Trophoblast cell (in vitro differentiated cells and primary cell): ENCODE data around the gene ART1.

Experiments
- DNase-seq, 2 donors: peaks; one replicate each; pipeline ENCODE4 v3.0.0-alpha.2; 2016
- H2AFZ ChIP-seq: 2 replicates; pipeline ENCODE4 v1.6.1; 2013; ENCODE audit warnings: low read length, moderate library complexity, mild to moderate bottlenecking; ENCODE audit not compliant: insufficient read depth, poor library complexity
- H2AK5ac ChIP-seq: 2 replicates; pipeline ENCODE4 v1.6.1; 2013; ENCODE audit warnings: mild to moderate bottlenecking, low read length
- H2BK120ac ChIP-seq: 2 replicates; pipeline ENCODE4 v1.6.1; 2013; ENCODE audit warnings: low read length, mild to moderate bottlenecking, moderate library complexity; ENCODE audit not compliant: insufficient read depth, poor library complexity
- H2BK12ac ChIP-seq: 2 replicates; pipeline ENCODE4 v1.6.1; 2013; ENCODE audit warnings: mild to moderate bottlenecking, low read length, moderate library complexity
- H2BK5ac ChIP-seq: 2 replicates; pipeline ENCODE4 v1.6.1; 2013; ENCODE audit warnings: low read length, low read depth, moderate library complexity, mild to moderate bottlenecking; ENCODE audit not compliant: poor library complexity
- H3K14ac ChIP-seq: 2 replicates; pipeline ENCODE4 v1.6.1; 2013; ENCODE audit warnings: mild to moderate bottlenecking, low read length
- H3K18ac ChIP-seq: 2 replicates; pipeline ENCODE4 v1.6.1; 2013; ENCODE audit warnings: mild to moderate bottlenecking, low read length
- H3K23ac ChIP-seq: 2 replicates; pipeline ENCODE4 v1.6.1; 2013; ENCODE audit warnings: low read length
- H3K27ac ChIP-seq: 2 replicates; pipeline ENCODE4 v1.5.1; 2013; ENCODE audit warnings: low read depth, mild to moderate bottlenecking, inconsistent platforms, low read length, moderate library complexity
- H3K27me3 ChIP-seq: 2 replicates; pipeline ENCODE4 v1.6.1; 2013; ENCODE audit warnings: inconsistent platforms, mild to moderate bottlenecking, low read length, moderate library complexity; ENCODE audit not compliant: insufficient read depth
- H3K36me3 ChIP-seq, 2 experiments: 1 replicate in 1 of 2; 2 replicates in 1 of 2; pipeline ENCODE4 v1.6.1; 2013; ENCODE audit warnings: low read length in 2 of 2, mild to moderate bottlenecking in 2 of 2, moderate library complexity in 1 of 2; ENCODE audit not compliant: insufficient read depth in 2 of 2, control insufficient read depth in 1 of 2
- H3K4ac ChIP-seq: 2 replicates; pipeline ENCODE4 v1.6.1; 2013; ENCODE audit warnings: low read depth, mild to moderate bottlenecking, low read length, moderate library complexity
- H3K4me1 ChIP-seq, 2 experiments: 1 replicate in 1 of 2; 2 replicates in 1 of 2; pipeline ENCODE4 v1.6.1; 2013; ENCODE audit warnings: low read length in 2 of 2, mild to moderate bottlenecking in 2 of 2, moderate library complexity in 1 of 2; ENCODE audit not compliant: insufficient read depth in 2 of 2, control insufficient read depth in 1 of 2
- H3K4me2 ChIP-seq: 2 replicates; pipeline ENCODE4 v1.6.1; 2013; ENCODE audit warnings: inconsistent platforms, mild to moderate bottlenecking, low read length, moderate library complexity
- H3K4me3 ChIP-seq: 2 replicates; pipeline ENCODE4 v1.5.1; 2013; ENCODE audit warnings: mild to moderate bottlenecking, low read depth, low read length, inconsistent platforms
- H3K79me1 ChIP-seq: one replicate; pipeline ENCODE4 v1.6.1; 2013; ENCODE audit warnings: low read length
- H3K79me2 ChIP-seq: 2 replicates; pipeline ENCODE4 v1.6.1; 2013; ENCODE audit warnings: low read length, mild to moderate bottlenecking; ENCODE audit not compliant: control insufficient read depth, insufficient read depth, poor library complexity
- H3K9ac ChIP-seq: 2 replicates; pipeline ENCODE4 v1.6.1; 2013; ENCODE audit warnings: mild to moderate bottlenecking, low read length
- H3K9me3 ChIP-seq: 2 replicates; pipeline ENCODE4 v1.6.1; 2013; ENCODE audit warnings: low read depth, mild to moderate bottlenecking, control low read depth, inconsistent platforms, low read length; ENCODE audit not compliant: insufficient read depth
- H4K12ac ChIP-seq: 2 replicates; pipeline ENCODE4 v1.6.1; 2013; ENCODE audit warnings: low read depth, mild to moderate bottlenecking, low read length, moderate library complexity
- H4K8ac ChIP-seq: 2 replicates; pipeline ENCODE4 v1.6.1; 2013; ENCODE audit warnings: low read depth, mild to moderate bottlenecking, low read length, moderate library complexity
- H4K91ac ChIP-seq: one replicate; pipeline ENCODE4 v1.6.1; 2013; ENCODE audit warnings: low read depth, mild to moderate bottlenecking, low read length, moderate library complexity
- WGBS: extraction: QIAGEN DNeasy Blood & Tissue Kit; methylation state at CpG from one replicate; pipeline ENCODE4 v1.1.7; 2013; ENCODE audit warnings: missing lambda C conversion rate; ENCODE audit not compliant: insufficient read length, insufficient coverage; ENCODE audit errors: extremely low coverage; 5-methylcytosine and 5-hydroxymethylcytosine counted together

Gene ART1

DNA sequence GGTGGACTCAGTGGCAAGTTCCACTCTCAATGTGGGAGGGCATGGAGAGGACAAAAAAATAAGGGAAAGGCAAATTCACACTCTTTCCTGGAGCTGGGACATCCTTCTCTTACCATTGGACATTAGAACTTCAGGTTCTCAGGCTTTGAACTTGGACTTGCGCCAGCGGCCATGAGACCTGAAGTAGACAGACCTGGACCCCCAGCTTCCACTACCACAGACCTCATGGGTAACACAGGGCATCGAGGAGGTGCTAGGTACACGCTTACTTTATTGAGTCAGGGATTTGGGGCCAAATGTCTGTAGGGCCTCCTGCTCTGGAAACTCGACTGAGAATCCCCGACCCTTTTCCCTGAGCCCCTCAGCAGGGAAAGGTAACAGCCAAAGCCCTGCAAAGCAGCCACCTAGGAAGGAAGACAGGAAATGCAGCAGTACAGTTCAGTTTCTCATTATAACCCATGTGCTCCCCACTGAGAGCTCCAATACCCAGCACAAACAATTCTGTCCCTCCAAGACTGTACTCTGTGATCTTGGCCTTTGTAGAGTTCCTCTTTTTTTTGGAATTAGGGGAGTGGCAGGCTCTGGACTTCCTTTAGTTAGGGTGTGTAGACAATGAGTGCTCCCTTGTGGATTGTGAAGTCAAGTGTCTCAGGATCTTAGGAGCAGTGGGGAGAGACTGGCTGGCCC, 20.6 kb downstream of the ART1 start:
- Histone ChIP-seq H3K79me2 (no peaks in the 10 kb centered on the region), H3K9me3 (peaks cover 1% of the 10 kb centered on the region), H4K8ac (no peak overlapping the region), H3K27ac (no peak overlapping the region), H3K36me3 (peaks cover 42 to 50% of the 10 kb centered on the region in 2 experiments), H3K4me3 (no peak overlapping the region), H3K4me2 (no peak overlapping the region), H3K79me1 (no peaks in the 10 kb centered on the region), H2AFZ (no peak overlapping the region), H3K27me3 (no peaks in the 10 kb centered on the region), H3K23ac (no peak overlapping the region), H2BK12ac (no peak overlapping the region), H3K18ac (no peak overlapping the region), H2BK5ac (no peak overlapping the region), H2AK5ac (no peak overlapping the region), H3K4ac (no peak overlapping the region), H3K9ac (no peak overlapping the region), H4K91ac (no peak overlapping the region), H2BK120ac (no peak overlapping the region), H3K4me1 (no peaks in the 10 kb centered on the region), H4K12ac (no peak overlapping the region), H3K14ac (no peak overlapping the region)
- DNase-seq = no peak
- no CpG with 5 or more reads among the region's 6 CpGs for WGBS

DNA sequence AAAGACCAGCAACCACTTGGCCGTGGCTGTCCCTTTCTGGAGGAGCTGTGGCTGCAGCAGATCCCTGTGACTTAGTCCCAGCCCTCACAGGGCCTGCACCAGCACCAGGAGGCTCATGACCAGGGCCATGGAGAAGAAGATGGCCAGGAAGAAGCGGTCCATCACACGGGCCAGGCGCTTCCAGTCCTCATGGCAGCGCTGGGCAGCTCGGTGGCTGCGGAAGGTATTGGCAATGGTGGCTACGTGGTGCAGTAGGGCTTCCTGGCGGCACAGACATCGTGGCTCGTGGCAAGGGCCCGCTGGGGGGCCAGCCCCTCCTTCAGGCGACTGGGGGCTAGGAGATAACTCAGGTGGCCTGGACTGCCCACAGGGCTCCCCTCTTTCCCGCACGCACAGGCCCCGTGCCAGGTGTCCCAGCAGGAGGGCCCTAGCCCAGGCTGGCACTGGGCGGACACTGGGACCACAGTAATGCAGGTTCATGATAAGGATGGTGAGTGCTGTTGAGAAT, 21.1 kb downstream of the ART1 start:
- Histone ChIP-seq H4K8ac (no peak overlapping the region), H3K36me3 (peaks cover 46 to 55% of the 10 kb centered on the region in 2 experiments), H2AK5ac (no peak overlapping the region), H3K79me1 (peaks cover 2% of the 10 kb centered on the region), H3K9ac (no peak overlapping the region), H3K4me3 (no peak overlapping the region), H3K14ac (no peak overlapping the region), H2BK12ac (no peak overlapping the region), H4K12ac (no peak overlapping the region), H3K9me3 (peaks cover 1% of the 10 kb centered on the region), H3K4me1 (no peaks in the 10 kb centered on the region), H3K79me2 (no peaks in the 10 kb centered on the region), H2BK120ac (no peak overlapping the region), H3K27me3 (no peaks in the 10 kb centered on the region), H2BK5ac (no peak overlapping the region), H3K23ac (no peak overlapping the region), H3K27ac (no peak overlapping the region), H3K18ac (no peak overlapping the region), H3K4me2 (no peak overlapping the region), H4K91ac (no peak overlapping the region), H3K4ac (no peak overlapping the region), H2AFZ (no peak overlapping the region)
- WGBS = no CpG with 5 or more reads among the region's 17 CpGs
- no peak for DNase-seq

DNA sequence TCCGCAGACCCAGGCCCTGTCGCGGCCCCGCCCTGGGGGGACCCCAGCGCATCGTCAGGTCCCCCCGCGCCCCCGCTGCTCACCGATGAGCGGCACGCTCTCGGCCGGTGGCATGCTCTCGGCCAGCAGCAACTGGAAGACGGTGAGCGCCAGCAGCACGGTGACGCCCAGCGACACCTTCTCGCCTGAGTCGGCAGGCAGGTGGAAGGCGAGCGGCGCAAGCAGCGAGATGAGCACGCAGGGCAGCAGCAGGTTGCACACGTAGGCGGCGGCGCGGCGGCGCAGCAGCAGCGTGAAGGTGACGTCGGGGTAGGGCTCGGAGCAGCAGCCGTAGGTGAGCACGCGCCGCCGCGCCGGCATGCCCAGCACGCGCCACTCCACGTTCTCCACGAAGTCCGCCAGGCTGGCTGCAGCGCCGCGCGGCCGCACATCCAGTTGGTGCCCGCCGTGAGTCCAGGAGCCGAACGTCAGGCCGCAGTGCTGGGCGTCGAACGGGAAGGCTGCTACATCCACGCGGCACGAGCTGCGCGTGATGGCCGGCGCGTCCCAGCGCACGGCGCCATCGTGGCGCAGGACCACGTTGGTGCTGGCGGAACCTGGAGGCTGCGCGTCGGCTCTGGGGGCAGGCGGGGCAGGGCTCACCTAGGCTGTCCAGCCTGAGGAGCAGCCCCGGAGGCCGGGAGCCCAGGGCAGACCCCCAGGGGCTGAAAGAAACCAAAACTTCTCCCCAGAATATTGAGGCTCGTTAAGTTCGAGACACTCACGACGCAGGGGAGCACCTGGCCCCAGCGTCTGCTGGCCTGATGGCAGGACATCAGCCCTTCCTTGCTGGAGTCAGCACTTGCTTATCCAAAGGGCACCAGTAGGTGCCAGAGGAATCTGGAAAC, 22.5 kb downstream of the ART1 start:
- no peak overlapping the region for H4K91ac ChIP-seq
- peaks cover 53 to 63% of the 10 kb centered on the region in 2 experiments for H3K36me3 ChIP-seq

DNA sequence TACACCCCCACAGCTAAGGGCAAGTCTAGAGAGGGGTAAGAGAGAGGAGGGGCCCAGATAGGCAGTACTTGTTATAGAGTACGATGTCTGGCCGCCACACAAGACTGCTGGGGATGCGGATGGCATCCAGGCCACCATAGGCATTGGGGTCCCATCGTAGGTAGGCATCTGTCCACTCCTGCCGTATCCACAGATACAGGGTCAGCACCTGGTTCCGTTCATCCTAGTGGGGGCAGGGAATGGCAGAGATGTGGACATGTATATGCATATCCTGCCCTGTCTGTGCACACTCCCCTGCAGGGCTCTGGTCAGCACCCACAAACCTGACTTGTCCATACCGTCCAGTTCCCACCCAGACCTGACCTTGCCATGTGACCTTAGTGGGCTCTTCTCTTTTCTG, 24.2 kb downstream of the ART1 start:
- Histone ChIP-seq H3K4me1 (peaks cover 4 to 8% of the 10 kb centered on the region in 2 experiments), H2AK5ac (no peak overlapping the region), H3K4me2 (no peak overlapping the region), H3K27ac (no peak overlapping the region), H3K4me3 (no peak overlapping the region), H4K8ac (no peak overlapping the region), H4K91ac (no peak overlapping the region), H3K14ac (no peak overlapping the region), H3K18ac (peak overlapping the region; percentile 6), H3K9ac (no peak overlapping the region), H3K9me3 (peaks cover 3% of the 10 kb centered on the region), H4K12ac (no peak overlapping the region), H3K79me2 (no peaks in the 10 kb centered on the region), H2BK120ac (no peak overlapping the region), H2AFZ (no peak overlapping the region), H3K23ac (no peak overlapping the region), H3K4ac (no peak overlapping the region), H3K79me1 (peaks cover 3% of the 10 kb centered on the region), H3K36me3 (peaks cover 54 to 63% of the 10 kb centered on the region in 2 experiments), H2BK12ac (no peak overlapping the region), H2BK5ac (no peak overlapping the region), H3K27me3 (no peaks in the 10 kb centered on the region)
- no CpG with 5 or more reads among the region's 7 CpGs for WGBS
- DNase-seq = no peak

More for the DNA sequence above, 22.5 kb downstream of the ART1 start:
- no peaks in the 10 kb centered on the region for H3K79me2 ChIP-seq
- no peak overlapping the region for H2BK12ac ChIP-seq
- H3K9me3 ChIP-seq = peaks cover 1% of the 10 kb centered on the region
- peaks cover 2% of the 10 kb centered on the region for H3K79me1 ChIP-seq
- H3K14ac ChIP-seq = no peak overlapping the region
- H3K4me2 ChIP-seq = no peak overlapping the region
- DNase-seq = no peak
- H3K27ac ChIP-seq = no peak overlapping the region
- WGBS = no CpG with 5 or more reads among the region's 89 CpGs
- no peak overlapping the region for H3K23ac ChIP-seq
- no peak overlapping the region for H2AK5ac ChIP-seq
- no peak overlapping the region for H3K9ac ChIP-seq
- no peak overlapping the region for H3K18ac ChIP-seq
- H4K8ac ChIP-seq = no peak overlapping the region
- no peak overlapping the region for H3K4me3 ChIP-seq
- H2BK120ac ChIP-seq = no peak overlapping the region
- H4K12ac ChIP-seq = no peak overlapping the region
- no peak overlapping the region for H2AFZ ChIP-seq
- H3K4me1 ChIP-seq = peaks cover 0 to 4% of the 10 kb centered on the region in 2 experiments
- no peaks in the 10 kb centered on the region for H3K27me3 ChIP-seq
- H2BK5ac ChIP-seq = no peak overlapping the region
- no peak overlapping the region for H3K4ac ChIP-seq
